ENCODE measurements around the gene SPDYE16.

DNA sequence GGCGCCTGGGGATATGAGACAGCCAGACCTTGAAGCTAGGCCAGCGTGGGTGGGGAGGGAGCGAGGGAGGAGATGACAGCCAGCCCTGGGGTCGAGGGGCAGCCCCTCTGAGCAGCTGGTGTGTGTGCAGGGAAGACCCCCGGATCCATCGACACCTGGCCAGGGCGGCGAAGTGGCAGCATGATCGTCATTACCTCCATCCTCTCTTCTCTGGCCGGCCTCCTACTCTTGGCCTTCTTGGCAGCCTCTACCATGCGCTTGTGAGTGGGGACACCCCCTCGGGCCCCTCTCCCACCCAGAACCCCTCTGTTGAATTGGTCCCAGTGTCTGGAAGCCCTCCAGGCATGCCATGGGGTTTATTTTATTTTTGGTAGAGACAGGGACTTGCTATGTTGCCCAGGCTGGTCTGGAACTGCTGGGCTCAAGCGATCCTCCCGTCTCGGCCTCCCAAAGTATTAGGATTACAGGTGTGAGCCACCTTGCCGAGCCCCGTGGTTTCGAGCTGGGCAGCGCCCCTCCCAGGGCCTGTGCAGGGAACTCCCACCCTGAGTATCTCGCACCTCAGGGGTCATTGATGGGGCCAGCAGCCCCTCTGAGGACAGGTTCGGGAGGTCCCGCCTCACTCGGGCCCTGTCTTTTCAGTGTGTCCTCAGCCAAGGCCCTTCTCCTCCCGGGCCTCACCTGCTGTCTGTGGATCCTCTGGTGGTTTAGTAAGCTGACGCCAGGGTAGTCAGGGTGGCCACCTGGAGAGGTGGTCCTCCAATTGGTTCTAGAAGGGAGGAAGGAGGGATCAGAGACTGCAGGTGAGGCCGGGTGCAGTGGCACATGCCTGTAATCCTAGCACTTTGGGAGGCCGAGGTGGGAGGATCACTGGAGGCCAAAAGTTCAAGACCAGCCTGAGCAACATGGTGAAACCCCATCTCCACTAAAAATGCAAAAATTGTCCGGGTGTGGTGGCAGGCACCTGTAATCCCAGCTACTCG, 29.0 kb downstream of the SPDYE16 start:
- TF ChIP-seq POLR2A (IDR thresholded peaks at IDR 0.05) = no peak
- TF ChIP-seq, protein P1, sequence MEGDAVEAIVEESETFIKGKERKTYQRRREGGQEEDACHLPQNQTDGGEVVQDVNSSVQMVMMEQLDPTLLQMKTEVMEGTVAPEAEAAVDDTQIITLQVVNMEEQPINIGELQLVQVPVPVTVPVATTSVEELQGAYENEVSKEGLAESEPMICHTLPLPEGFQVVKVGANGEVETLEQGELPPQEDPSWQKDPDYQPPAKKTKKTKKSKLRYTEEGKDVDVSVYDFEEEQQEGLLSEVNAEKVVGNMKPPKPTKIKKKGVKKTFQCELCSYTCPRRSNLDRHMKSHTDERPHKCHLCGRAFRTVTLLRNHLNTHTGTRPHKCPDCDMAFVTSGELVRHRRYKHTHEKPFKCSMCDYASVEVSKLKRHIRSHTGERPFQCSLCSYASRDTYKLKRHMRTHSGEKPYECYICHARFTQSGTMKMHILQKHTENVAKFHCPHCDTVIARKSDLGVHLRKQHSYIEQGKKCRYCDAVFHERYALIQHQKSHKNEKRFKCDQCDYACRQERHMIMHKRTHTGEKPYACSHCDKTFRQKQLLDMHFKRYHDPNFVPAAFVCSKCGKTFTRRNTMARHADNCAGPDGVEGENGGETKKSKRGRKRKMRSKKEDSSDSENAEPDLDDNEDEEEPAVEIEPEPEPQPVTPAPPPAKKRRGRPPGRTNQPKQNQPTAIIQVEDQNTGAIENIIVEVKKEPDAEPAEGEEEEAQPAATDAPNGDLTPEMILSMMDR (IDR thresholded peaks at IDR 0.05 in 8 of 11, conservative IDR thresholded peaks at IDR 0.05 in 3 of 11) = no peak
